SKM-1 treated with dmso at 0.1 percent for 144 hours (cell line): ENCODE results near the gene HARBI1.

Experiments used
- DNase-seq: peaks from one replicate; lab custom pipeline; 2025; ENCODE audit not compliant: unreplicated experiment; lab: John Stamatoyannopoulos, UW

HARBI1 gene

DNA sequence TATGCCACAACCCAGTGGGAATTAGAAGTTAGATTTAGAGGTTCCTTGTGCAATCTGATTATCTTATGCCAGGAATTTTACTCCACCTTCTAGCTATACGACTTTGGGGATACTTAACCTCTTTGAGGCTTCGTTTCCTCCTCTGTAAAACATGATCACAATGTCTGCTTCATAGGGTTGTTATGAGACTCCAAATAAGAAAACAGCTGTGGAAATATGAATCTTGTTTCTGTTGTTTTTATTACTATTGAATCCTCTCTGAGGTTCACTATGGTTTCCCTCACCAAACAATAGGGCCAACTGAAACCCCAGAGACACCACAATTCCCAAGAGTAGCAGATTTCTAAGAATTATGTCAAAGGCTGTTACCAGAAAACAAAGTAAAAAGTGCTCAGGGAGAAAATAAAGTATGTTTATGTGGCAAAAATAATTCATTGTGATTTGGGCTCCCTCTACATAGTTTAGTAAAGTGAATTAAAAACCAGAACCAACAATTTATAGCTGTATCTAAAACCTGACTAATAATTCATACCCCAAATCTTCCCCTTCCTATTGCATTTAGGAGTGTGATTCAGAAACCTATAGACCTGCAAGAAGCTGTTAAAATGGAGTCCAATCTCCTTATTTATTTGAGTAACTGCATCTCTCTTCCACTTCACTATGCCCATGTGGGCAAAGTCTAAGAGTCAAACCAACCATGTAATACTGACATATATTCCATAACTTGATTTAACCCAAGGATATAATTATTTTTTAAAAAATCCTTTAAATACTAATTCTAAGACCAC, 61.6 kb downstream of the HARBI1 start:
- DNase-seq, result no peak

DNA sequence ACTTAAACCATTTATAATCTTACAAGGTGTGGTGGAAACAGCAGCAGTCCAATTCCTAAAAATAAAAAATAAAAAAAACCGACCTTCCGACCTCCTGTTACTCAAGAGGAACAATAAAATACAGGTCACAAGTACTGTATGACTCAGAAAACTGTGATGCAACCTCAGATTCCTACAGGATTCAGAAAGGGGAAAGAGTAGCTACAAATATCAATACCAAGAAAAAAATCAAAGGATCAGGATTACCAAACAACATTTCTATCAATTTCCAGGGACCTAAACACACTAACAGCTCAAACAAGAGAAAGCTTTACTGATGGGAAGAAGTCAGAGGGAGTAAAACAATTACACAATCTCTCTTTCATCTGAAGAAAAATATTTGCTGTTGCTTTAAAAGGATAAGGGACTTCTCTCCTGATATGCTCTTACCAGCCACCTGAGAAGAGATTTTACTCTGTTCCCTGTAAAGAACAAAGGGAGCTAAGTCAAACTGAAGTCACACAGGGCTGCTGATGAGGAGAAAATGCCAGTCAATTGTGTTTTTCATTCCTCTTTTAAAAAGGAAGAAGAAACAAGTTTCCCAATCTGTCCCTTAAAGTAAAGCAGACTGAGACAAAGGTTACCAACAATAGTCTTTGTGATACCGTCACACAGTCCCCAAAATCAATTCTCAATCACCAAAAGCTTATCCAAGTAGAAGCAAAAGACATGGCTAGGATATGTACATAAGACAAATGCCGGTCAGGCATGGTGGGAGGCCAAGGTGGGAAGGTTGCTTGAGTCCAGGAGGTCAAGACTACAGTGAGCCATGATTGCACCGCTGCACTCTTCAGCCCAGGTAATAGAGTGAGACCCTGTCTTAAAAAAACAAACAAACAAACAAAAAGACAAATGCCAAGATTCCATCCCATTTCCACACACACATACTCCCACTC, 62.5 kb downstream of the HARBI1 start:
- DNase-seq, result peak; percentile 74

DNA sequence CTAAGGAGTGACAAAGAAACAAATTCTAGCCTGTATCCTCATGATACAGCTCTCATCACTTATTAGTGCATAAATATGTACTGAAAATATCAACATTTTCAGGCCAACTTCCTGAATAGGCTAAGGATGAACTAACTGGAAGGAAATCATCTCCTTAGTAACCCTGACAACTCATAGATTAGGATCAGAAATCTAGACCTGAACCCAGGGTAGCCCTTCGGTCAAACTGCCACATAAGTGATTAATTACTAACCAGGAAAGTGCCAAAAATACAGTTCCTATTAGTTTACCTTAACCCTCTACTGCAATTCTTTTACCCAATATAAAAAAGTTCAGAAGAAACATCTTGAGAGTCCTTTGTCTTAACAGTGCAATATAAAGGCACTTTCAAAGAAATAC, 63.2 kb downstream of the HARBI1 start:
- DNase-seq, result no peak
